Ovary (tissue), 3 donors: ENCODE results near the gene MYOM1.

Source experiments
- CTCF ChIP-seq, 3 donors: fragments of 450-650 bp in 2 of 3; fragments of 200-600 bp in 1 of 3; IDR thresholded peaks; one replicate each; pipeline versions ENCODE4 v1.5.1 to v1.8.0; 2016 to 2022; ENCODE audit warnings: antibody characterized with exemption in 3 of 3, mild to moderate bottlenecking in 1 of 3
- EP300 ChIP-seq: sonication (generic); formaldehyde crosslinking; IDR thresholded peaks from one replicate; pipeline ENCODE4 v1.6.1; 2017; ENCODE audit warnings: antibody characterized with exemption
- POLR2A ChIP-seq: fragments of 450-650 bp; IDR thresholded peaks from one replicate; pipeline ENCODE4 v1.6.1; 2017; ENCODE audit warnings: antibody characterized with exemption, mild to moderate bottlenecking, moderate library complexity
- donor health status: DM: no; HTN: no; CAD: no.

GRCh38 chr18:3192286-3192685, 27.5 kb downstream of the MYOM1 start:
- TF ChIP-seq CTCF (IDR thresholded peaks at IDR 0.05) (no peak), POLR2A (no peak), EP300 (no peak)
